GM13977 (cell line): Measurements from ENCODE around the gene FAM107B.

Source experiments
- DNase-seq: peaks from one replicate; pipeline ENCODE4 v3.0.0; 2012; ENCODE audit warnings: low spot score
- CTCF ChIP-seq: IDR thresholded peaks from 2 replicates; pipeline ENCODE4 v1.5.1; 2012; ENCODE audit warnings: mild to moderate bottlenecking, control low read depth; ENCODE audit not compliant: insufficient read depth; ENCODE audit errors: extremely low read depth, missing control alignments
- in situ Hi-C: fragments of 300-500 bp; cut with MboI; formaldehyde crosslinking; loops from one replicate; pipeline ENCODE4 v1.12.0; 2022; ENCODE audit warnings: low sequenced_read_pairs, low pct_unique_long_range_greater_than_20kb, mixed read lengths, inconsistent platforms; ENCODE audit not compliant: unreplicated experiment

The FAM107B gene

GRCh38 chr10:14707481-14707880, 67.2 kb downstream of the FAM107B start:
- DNase-seq: no peak
- in situ Hi-C loops: no loop called here
- no peak for TF ChIP-seq CTCF

- DNase-seq: no peak
- in situ Hi-C loops: no loop called here
- no peak for TF ChIP-seq CTCF
These were observed 69.0 kb downstream of the FAM107B start for GRCh38 chr10:14705548-14706230.

- in situ Hi-C loops: no loop called here
- no peak for DNase-seq
- no peak for TF ChIP-seq CTCF
These were observed 71.1 kb downstream of the FAM107B start for GRCh38 chr10:14703631-14704001.

GRCh38 chr10:14701466-14701865, 73.2 kb downstream of the FAM107B start:
- DNase-seq: no peak
- no peak for TF ChIP-seq CTCF
- in situ Hi-C loops: no loop called here

- in situ Hi-C loops: no loop called here
- no peak for TF ChIP-seq CTCF
- DNase-seq: no peak
These were observed 74.2 kb downstream of the FAM107B start for GRCh38 chr10:14700546-14700945.

- in situ Hi-C loops: no loop called here
- no peak for DNase-seq
- TF ChIP-seq CTCF: no peak
These were observed 75.2 kb downstream of the FAM107B start for GRCh38 chr10:14699482-14699881.

GRCh38 chr10:14698829-14699170, 75.9 kb downstream of the FAM107B start:
- DNase-seq: no peak
- in situ Hi-C loops: no loop called here
- TF ChIP-seq CTCF: no peak
